C4-2B (cell line): ENCODE measurements around the gene MOGAT1.

Experiments used
- CTCF ChIP-seq: fragments of 450-650 bp; conservative IDR thresholded peaks from 2 replicates; pipeline ENCODE4 v1.5.1; 2017; ENCODE audit warnings: mild to moderate bottlenecking
- ZFX ChIP-seq: fragments of 450-650 bp; IDR thresholded peaks from 2 replicates; pipeline ENCODE4 v1.6.1; 2017

GRCh38 chr2:222653280-222653679 lies 18.2 kb upstream of the MOGAT1 start:
- TF ChIP-seq CTCF = no peak
- no peak for TF ChIP-seq ZFX
